RWPE1 (cell line): Measurements from ENCODE around the gene WDR41.

Experiments
- CTCF ChIA-PET: fragments of 350-600 bp; sonication (Branson Sonifier 250); formaldehyde crosslinking; extraction: SDS; loops from one replicate; lab custom pipeline; 2021; lab: Yijun Ruan, JAX
- POLR2A ChIA-PET: fragments of 400-600 bp; formaldehyde crosslinking; extraction: SDS; loops from one replicate; lab custom pipeline; 2020; ENCODE audit warnings: antibody characterized with exemption; ENCODE audit not compliant: low non-redundant PET; lab: Yijun Ruan, JAX
- DNase-seq: peaks from one replicate; pipeline ENCODE4 v3.0.0; 2012; ENCODE audit warnings: low spot score
- H3K27ac ChIP-seq: fragments of 450-650 bp; 2 replicates; pipeline ENCODE4 v1.5.1; 2017
- CTCF ChIP-seq: fragments of 450-650 bp; conservative IDR thresholded peaks from 2 replicates; pipeline ENCODE4 v1.5.1; 2017; ENCODE audit warnings: low read depth, mild to moderate bottlenecking

WDR41 gene

DNA sequence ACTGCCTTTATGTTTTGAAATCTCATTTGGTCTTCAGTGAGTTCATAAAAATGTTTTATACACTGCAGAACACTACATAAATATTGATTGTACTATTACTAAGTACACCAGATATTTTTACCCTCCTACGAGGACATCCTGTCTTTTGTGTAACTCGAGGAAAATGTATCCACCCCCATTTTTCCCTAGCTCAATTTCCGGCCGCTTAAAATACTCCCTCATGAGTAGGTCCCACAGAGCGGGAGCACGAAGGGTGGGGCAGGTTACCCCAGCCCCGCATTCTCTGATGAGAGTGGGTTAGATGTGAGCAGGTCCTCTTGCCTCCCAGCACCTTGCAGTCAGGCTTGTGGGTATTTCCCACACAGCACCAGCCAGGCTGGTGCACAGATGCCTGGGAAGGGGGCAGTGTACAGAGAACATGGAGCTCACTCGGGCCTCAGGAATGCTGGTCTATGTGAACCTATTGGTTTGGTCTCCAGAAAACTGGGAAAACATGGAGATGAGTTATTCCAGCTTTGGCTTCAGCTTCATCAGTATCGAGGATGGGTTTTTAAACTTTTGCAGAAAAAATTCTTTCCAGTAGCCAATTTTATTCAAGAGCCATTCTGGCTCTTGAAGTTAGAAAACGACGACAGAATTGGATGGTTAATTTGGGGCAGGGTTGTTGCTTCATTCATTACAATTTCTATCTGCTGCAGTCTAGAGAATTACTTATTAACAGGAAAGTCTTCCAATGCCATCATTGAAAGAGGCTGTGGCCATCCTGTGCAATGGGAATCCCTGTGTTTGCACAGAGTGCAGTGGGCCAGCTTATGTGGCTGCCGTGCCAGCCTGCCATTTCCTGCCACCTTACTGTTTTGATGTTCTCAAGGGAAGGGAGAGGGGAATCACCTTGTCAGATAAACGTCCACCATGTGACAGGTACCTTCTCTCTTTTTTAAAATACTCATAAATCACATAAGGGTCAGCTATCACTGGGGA lies 73.2 kb downstream of the WDR41 start:
- H3K27ac ChIP-seq: no peak overlapping the region
- ChIA-PET CTCF (no interaction called here), POLR2A (interaction anchor here (1.1 kb wide), 1 partner anchor 238 kb away, joined by 4 read pairs; no protein-coding TSS in a partner anchor)
- TF ChIP-seq CTCF: no peak
- peak; percentile 33 for DNase-seq

DNA sequence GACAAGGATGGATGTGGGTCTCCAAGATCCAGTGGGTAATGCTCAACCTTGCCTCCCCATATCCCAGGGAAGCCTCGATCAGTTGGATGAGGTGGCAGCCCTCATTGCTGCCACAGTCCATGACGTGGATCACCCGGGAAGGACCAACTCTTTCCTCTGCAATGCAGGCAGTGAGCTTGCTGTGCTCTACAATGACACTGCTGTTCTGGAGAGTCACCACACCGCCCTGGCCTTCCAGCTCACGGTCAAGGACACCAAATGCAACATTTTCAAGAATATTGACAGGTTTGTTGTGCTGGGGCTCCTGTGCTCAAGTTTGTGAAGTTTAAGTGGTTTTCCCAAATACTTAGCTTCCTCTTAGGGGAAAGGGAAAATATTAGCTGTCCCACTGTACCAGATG lies 74.0 kb downstream of the WDR41 start:
- ChIA-PET POLR2A (no interaction called here), CTCF (no interaction called here)
- no peak for DNase-seq
- no peak overlapping the region for H3K27ac ChIP-seq
- TF ChIP-seq CTCF: no peak

- no peak overlapping the region for H3K27ac ChIP-seq
- TF ChIP-seq CTCF: no peak
- DNase-seq: no peak
- CTCF ChIA-PET: interaction anchor here (0.6 kb wide), 1 partner anchor 9 kb away, joined by 3 read pairs; no protein-coding TSS in a partner anchor
- POLR2A ChIA-PET: no interaction called here
Observed at GRCh38 chr5:77413049-77413448, 79.1 kb downstream of the WDR41 start.

DNA sequence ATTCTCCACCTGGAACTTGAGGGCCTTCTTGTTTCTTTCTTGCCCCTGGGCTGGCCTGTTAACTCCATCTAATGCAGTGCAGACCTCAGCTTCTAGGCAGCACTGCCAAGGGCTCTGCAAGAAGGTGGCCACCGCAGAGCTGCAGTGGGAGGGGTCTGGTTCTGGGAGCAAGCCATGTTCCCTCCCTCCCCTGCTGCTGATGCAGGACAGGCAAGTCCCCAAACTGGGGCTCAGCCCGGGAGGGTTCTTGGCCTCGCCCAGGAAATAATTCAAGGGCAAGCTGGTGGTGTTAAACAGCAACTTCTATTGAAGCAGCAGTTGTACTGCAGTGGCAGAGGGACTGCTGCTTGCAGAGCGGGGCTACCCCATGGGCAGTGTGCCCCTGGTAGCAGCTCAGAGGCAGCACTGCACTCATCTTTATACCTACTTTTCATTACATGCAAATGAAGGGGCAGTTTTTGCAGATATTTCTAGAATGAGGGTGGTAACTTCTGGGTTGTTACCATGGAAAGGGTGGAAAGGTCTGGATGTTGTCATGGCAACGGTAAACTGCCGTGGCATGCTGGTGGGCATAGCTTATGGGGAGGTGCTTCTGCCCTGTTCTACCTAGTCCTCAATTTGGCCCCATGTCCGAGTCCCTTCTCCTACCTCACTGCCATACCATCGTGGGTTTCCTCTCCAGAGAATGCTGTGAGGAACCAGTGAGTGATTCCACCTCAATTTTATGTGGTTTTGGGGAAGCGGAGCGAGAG lies 82.1 kb downstream of the WDR41 start:
- TF ChIP-seq CTCF: no peak
- DNase-seq: no peak
- ChIA-PET POLR2A (no interaction called here), CTCF (no interaction called here)
- no peak overlapping the region for H3K27ac ChIP-seq

DNA sequence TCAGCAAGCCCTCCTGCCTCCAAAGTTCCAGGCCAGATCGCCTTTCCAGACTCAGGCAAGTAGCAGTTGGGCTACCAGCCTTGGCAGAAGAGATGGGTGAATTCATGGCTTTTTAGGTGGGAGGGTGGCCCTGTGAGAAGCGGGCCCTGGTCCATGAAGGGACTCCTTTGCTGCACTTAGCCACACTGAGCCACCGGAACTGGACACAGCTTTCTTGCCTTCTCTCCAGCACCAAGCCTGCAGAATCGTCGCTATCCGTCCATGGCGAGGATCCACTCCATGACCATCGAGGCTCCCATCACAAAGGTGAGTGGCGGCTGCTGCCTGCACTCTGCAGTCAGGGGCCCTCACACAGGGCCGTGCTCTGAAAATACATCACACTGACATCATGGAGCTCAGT lies 85.0 kb downstream of the WDR41 start:
- POLR2A ChIA-PET: no interaction called here
- no peak for DNase-seq
- CTCF ChIA-PET: no interaction called here
- no peak for TF ChIP-seq CTCF
- H3K27ac ChIP-seq: no peak overlapping the region

- no peak for TF ChIP-seq CTCF
- ChIA-PET CTCF (no interaction called here), POLR2A (no interaction called here)
- no peak overlapping the region for H3K27ac ChIP-seq
- no peak for DNase-seq
Observed at GRCh38 chr5:77402796-77403195, 89.3 kb downstream of the WDR41 start.
